GM12878 (cell line): ENCODE results near the gene ARL6IP5. TPM values are rescaled to one million over a fixed set of nuclear protein-coding genes. Genes with fewer than 3 reads are reported as not detected.

ENCODE experiments used
- ATAC-seq: fragments of 200-7000 bp; cut with Tn5 transposase; 3 replicates; pipeline ENCODE4 v1.9.1; 2020; ENCODE audit warnings: mild to moderate bottlenecking, moderate library complexity
- BruUV-seq: library from RNA; stranded (reverse); fragments of 400-500 nt; replicated peaks from 2 replicates; lab custom pipeline; 2021; lab: Mats Ljungman, UMichigan
- CTCF ChIA-PET: fragments of 300-600 bp; sonication (Branson Sonifier 250); formaldehyde crosslinking; extraction: SDS; loops from one replicate; lab custom pipeline; 2021; ENCODE audit warnings: inconsistent platforms; lab: Yijun Ruan, JAX
- POLR2A ChIA-PET: fragments of 350-600 bp; formaldehyde crosslinking; extraction: SDS; loops from one replicate; lab custom pipeline; 2021; ENCODE audit warnings: inconsistent platforms; lab: Charles Lee
- RAD21 ChIA-PET: fragments of 300-600 bp; sonication (Branson Sonifier 250); formaldehyde crosslinking; loops from one replicate; lab custom pipeline; 2023; ENCODE audit warnings: antibody characterized with exemption; ENCODE audit not compliant: unreplicated experiment; lab: Charles Lee
- SMC1A ChIA-PET: fragments of 300-600 bp; sonication (Branson Sonifier 250); formaldehyde crosslinking; loops from one replicate; lab custom pipeline; 2023; ENCODE audit not compliant: unreplicated experiment, uncharacterized antibody; lab: Charles Lee
- DNase-seq: peaks from one replicate; pipeline ENCODE4 v3.0.0-alpha.2; 2011; ENCODE audit warnings: low read depth, low spot score
- FAIRE-seq: peaks from 3 replicates; lab custom pipeline; 2011; peaks lifted over from hg19 to GRCh38; lab: Jason Lieb, UNC
- H2AFZ ChIP-seq: 2 replicates; pipeline ENCODE4 v1.6.0; 2011; ENCODE audit warnings: low read depth, low read length, control low read depth; ENCODE audit not compliant: control insufficient read depth
- H3K27ac ChIP-seq: 2 replicates; pipeline ENCODE4 v1.5.1; 2011; ENCODE audit warnings: control low read depth; ENCODE audit not compliant: control insufficient read depth, insufficient read depth
- H3K27me3 ChIP-seq, 2 experiments: replicated peaks in 1 of 2; 2 replicates each; pipeline versions ENCODE4 v1.6.0 to v1.6.1; 2011; ENCODE audit warnings: low read length in 1 of 2; ENCODE audit not compliant: control insufficient read depth in 2 of 2, insufficient read depth in 2 of 2
- H3K36me3 ChIP-seq, 2 experiments: 2 replicates each; pipeline ENCODE4 v1.5.1; 2011; ENCODE audit warnings: low read length in 1 of 2; ENCODE audit not compliant: control insufficient read depth in 2 of 2, insufficient read depth in 2 of 2
- H3K4me1 ChIP-seq: 2 replicates; pipeline ENCODE4 v1.6.1; 2011; ENCODE audit warnings: mild to moderate bottlenecking, low read length, moderate library complexity, mixed read lengths; ENCODE audit not compliant: control insufficient read depth, insufficient read depth
- H3K4me2 ChIP-seq: 2 replicates; pipeline ENCODE4 v1.6.0; 2011; ENCODE audit warnings: control low read depth; ENCODE audit not compliant: control insufficient read depth, insufficient read depth
- H3K4me3 ChIP-seq: fragments of 200-600 bp; sonication (generic); 2 replicates; pipeline ENCODE4 v1.5.1; 2016
- H3K79me2 ChIP-seq: 2 replicates; pipeline ENCODE4 v1.6.0; 2011; ENCODE audit warnings: low read length; ENCODE audit not compliant: control insufficient read depth, insufficient read depth
- H3K9ac ChIP-seq: 2 replicates; pipeline ENCODE4 v1.8.0; 2011; ENCODE audit warnings: low read length, control low read depth, mixed read lengths; ENCODE audit not compliant: control insufficient read depth, insufficient read depth
- H3K9me3 ChIP-seq: replicated peaks from 3 replicates; pipeline ENCODE4 v1.5.1; 2011; ENCODE audit warnings: mild to moderate bottlenecking, low read length; ENCODE audit not compliant: control insufficient read depth, insufficient read depth
- H4K20me1 ChIP-seq: 2 replicates; pipeline ENCODE4 v1.6.0; 2011; ENCODE audit not compliant: control insufficient read depth, insufficient read depth
- ATF7 ChIP-seq: fragments of 450-650 bp; IDR thresholded peaks from 2 replicates; pipeline ENCODE4 v1.6.1; 2016; ENCODE audit warnings: low read depth, mild to moderate bottlenecking
- BCLAF1 ChIP-seq: fragments of 450-650 bp; IDR thresholded peaks from 2 replicates; pipeline ENCODE4 v1.6.1; 2017; ENCODE audit warnings: antibody characterized with exemption, mild to moderate bottlenecking, moderate library complexity
- BRCA1 ChIP-seq: IDR thresholded peaks from 2 replicates; pipeline ENCODE4 v1.6.1; 2011; ENCODE audit warnings: low read depth, low read length, improper control_type of control experiment
- CBFB ChIP-seq: IDR thresholded peaks from 2 replicates; pipeline ENCODE4 v1.6.1; 2016; ENCODE audit warnings: antibody characterized with exemption, low read depth
- CBX3 ChIP-seq: fragments of 200-600 bp; sonication (generic); IDR thresholded peaks from 2 replicates; pipeline ENCODE4 v1.6.1; 2016; ENCODE audit warnings: low read depth, borderline replicate concordance
- CEBPB ChIP-seq, 2 experiments: fragments of 150-350 bp in 1 of 2; IDR thresholded peaks; 2 replicates each; pipeline ENCODE4 v1.6.1; 2012 to 2014; ENCODE audit warnings: low read depth in 2 of 2, low read length in 2 of 2, borderline replicate concordance in 1 of 2, inconsistent platforms in 1 of 2
- EGR1 ChIP-seq, 2 experiments: IDR thresholded peaks; 1 replicate in 1 of 2; 2 replicates in 1 of 2; pipeline ENCODE4 v1.6.1; 2011 to 2012; ENCODE audit warnings: low read depth in 2 of 2, low read length in 2 of 2, borderline replicate concordance in 1 of 2, mild to moderate bottlenecking in 1 of 2, moderate library complexity in 1 of 2
- ELK1 ChIP-seq: IDR thresholded peaks from 2 replicates; pipeline ENCODE4 v1.6.1; 2012; ENCODE audit warnings: low read depth, low read length, improper control_type of control experiment
- EZH2 ChIP-seq: IDR thresholded peaks from 2 replicates; pipeline ENCODE4 v1.6.1; 2012; ENCODE audit warnings: low read depth, mild to moderate bottlenecking, control low read depth, inconsistent platforms, low read length, borderline replicate concordance; ENCODE audit not compliant: control insufficient read depth
- JUND ChIP-seq: IDR thresholded peaks from 2 replicates; pipeline ENCODE4 v1.6.1; 2012; ENCODE audit warnings: low read depth, mild to moderate bottlenecking, low read length, improper control_type of control experiment, moderate library complexity
- LARP7 ChIP-seq: fragments of 450-650 bp; IDR thresholded peaks from 2 replicates; pipeline ENCODE4 v1.6.1; 2017; ENCODE audit warnings: mild to moderate bottlenecking
- MTA3 ChIP-seq: IDR thresholded peaks from 2 replicates; pipeline ENCODE4 v1.6.1; 2012; ENCODE audit warnings: low read length, inconsistent platforms, borderline replicate concordance
- NR2C1 ChIP-seq: fragments of 450-650 bp; IDR thresholded peaks from 2 replicates; pipeline ENCODE4 v1.6.1; 2017; ENCODE audit warnings: antibody characterized with exemption, mild to moderate bottlenecking, moderate library complexity
- RELA ChIP-seq: fragments of 450-650 bp; IDR thresholded peaks from 2 replicates; pipeline ENCODE4 v1.8.0; 2014; ENCODE audit warnings: borderline replicate concordance; ENCODE audit not compliant: partially characterized antibody
- ZNF207 ChIP-seq: fragments of 450-650 bp; IDR thresholded peaks from 2 replicates; pipeline ENCODE4 v1.6.1; 2014; ENCODE audit warnings: antibody characterized with exemption, mild to moderate bottlenecking, borderline replicate concordance
- ZNF24 ChIP-seq: fragments of 450-650 bp; IDR thresholded peaks from 2 replicates; pipeline ENCODE4 v1.6.1; 2017; ENCODE audit warnings: antibody characterized with exemption, mild to moderate bottlenecking
- ZNF274 ChIP-seq: IDR thresholded peaks from one replicate; pipeline ENCODE4 v1.8.0; 2011; ENCODE audit not compliant: insufficient read length, insufficient read depth
- ZNF622 ChIP-seq: fragments of 450-650 bp; IDR thresholded peaks from 2 replicates; pipeline ENCODE4 v1.6.1; 2017; ENCODE audit warnings: mild to moderate bottlenecking, inconsistent platforms
- in situ Hi-C: fragments of 300-500 bp; cut with MboI; formaldehyde crosslinking; loops from 9 replicates; pipeline ENCODE4 v1.14.3; 2018; ENCODE audit warnings: mixed read lengths
- intact Hi-C: fragments of 100-400 bp; cut with micrococcal nuclease; formaldehyde crosslinking; loops from one replicate; pipeline ENCODE4 v1.14.2; 2022; ENCODE audit not compliant: unreplicated experiment
- polyA plus RNA-seq, 11 experiments: library from polyadenylated mRNA; depleted of rRNA in 4 of 11; unstranded in 6 of 11; stranded (reverse) in 5 of 11; fragments of >200 nt; fragmentation: Nextera tagmentation in 4 of 11; fragmentation: Illumina TruSeq in 1 of 11; extraction: Ambion mirVana in 4 of 11; extraction: Trizol in 1 of 11; gene quantifications; 1 replicate in 1 of 11; 2 replicates in 10 of 11; pipeline versions ENCODE4 v1.2.1 to v1.2.3, GENCODE V29; 2011 to 2016; ENCODE audit warnings: inconsistent platforms in 2 of 11, missing spikeins in 2 of 11, low read depth in 1 of 11
- total RNA-seq, 4 experiments: library from RNA; depleted of rRNA in 3 of 4; stranded (reverse); fragments of >200 nt in 3 of 4; fragmentation: Illumina TruSeq in 1 of 4; extraction: Trizol in 1 of 4; gene quantifications; 2 replicates each; pipeline versions ENCODE4 v1.2.1 to v1.2.3, GENCODE V29; 2013 to 2021
- TF ChIP-seq, protein P1 (sequence below): IDR thresholded peaks from 2 replicates; pipeline ENCODE4 v1.6.1; 2011; ENCODE audit warnings: borderline replicate concordance, low read depth, mild to moderate bottlenecking, moderate library complexity, low read length; ENCODE audit not compliant: insufficient read depth, poor library complexity, severe bottlenecking

ARL6IP5 gene
- total and polyA plus RNA-seq, 10 of the 15 experiments (the other 5 are each of a cell fraction or from before 2014, with no cell fraction given) = 78.2 to 310 (median 148) TPM

DNA sequence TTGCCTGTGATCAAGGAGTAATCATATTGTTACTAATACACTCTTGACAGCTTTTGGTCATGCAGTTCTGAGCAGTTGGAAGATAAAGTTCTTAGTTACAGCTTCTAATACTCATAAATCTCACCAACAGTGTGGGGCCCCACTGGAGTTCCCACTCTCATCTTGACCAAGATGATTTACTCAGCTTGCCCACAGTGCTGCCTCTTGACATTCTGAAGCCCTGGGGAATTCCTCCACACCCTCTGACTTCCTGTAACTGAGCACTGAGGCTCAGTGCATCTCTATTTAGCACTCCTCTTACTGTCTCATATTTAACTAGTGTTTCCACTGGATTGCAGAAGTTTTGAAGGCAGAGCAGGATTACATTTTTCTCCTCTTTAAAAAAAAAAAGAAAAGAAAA is 1.9 kb upstream of the ARL6IP5 start:
- ChIA-PET RAD21 (interaction anchor here (0.6 to 16.7 kb wide), 8 partner anchors 11 to 224 kb away, joined by 3 to 152 read pairs (median 4); partner anchors contain the start of gene TMF1), SMC1A (interaction anchor here (0.8 to 19.6 kb wide), 8 partner anchors 10 to 120 kb away, joined by 3 to 234 read pairs (median 6); partner anchors contain the start of gene TMF1), POLR2A (interaction anchor here (0.6 to 4.2 kb wide), 7 partner anchors 9 to 203 kb away, joined by 3 to 14 read pairs (median 4); partner anchors contain the start of gene TMF1), CTCF (interaction anchor here (0.8 to 2.8 kb wide), 9 partner anchors 9 to 222 kb away, joined by 3 to 7 read pairs (median 5); partner anchors contain the start of gene TMF1)
- H2AFZ ChIP-seq = no peak overlapping the region; the same call in 1 of the 2 replicates
- in situ Hi-C loops = no loop called here
- no peaks in the 10 kb centered on the region for H3K27me3 ChIP-seq
- H3K4me2 ChIP-seq = peak overlapping the region; percentile 87
- BruUV-seq = no TSS peak
- intact Hi-C loops = loop anchor here (5.0 to 10.0 kb wide), 2 partner anchors 119 to 1428 kb away; partner anchors contain the start of gene SUCLG2
- H3K4me3 ChIP-seq = peak overlapping the region; percentile 23; the same call in 1 of the 2 replicates
- peak; percentile 64 for ATAC-seq
- no peaks in the 10 kb centered on the region for H4K20me1 ChIP-seq
- FAIRE-seq = peak; percentile 31
- peak overlapping the region; percentile 40 for H3K9ac ChIP-seq
- peaks cover 59% of the 10 kb centered on the region for H3K79me2 ChIP-seq
- no peaks in the 10 kb centered on the region for H3K36me3 ChIP-seq
- peaks cover 31% of the 10 kb centered on the region for H3K4me1 ChIP-seq
- peak; percentile 92 for DNase-seq
- peak overlapping the region; percentile 75 for H3K27ac ChIP-seq
- H3K9me3 ChIP-seq = no peaks in the 10 kb centered on the region
- TF ChIP-seq LARP7 = no peak
- TF ChIP-seq, protein P1, sequence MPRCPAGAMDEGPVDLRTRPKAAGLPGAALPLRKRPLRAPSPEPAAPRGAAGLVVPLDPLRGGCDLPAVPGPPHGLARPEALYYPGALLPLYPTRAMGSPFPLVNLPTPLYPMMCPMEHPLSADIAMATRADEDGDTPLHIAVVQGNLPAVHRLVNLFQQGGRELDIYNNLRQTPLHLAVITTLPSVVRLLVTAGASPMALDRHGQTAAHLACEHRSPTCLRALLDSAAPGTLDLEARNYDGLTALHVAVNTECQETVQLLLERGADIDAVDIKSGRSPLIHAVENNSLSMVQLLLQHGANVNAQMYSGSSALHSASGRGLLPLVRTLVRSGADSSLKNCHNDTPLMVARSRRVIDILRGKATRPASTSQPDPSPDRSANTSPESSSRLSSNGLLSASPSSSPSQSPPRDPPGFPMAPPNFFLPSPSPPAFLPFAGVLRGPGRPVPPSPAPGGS = peak; percentile 94
- TF ChIP-seq CBX3 = no peak
- TF ChIP-seq ZNF622 = no peak
- no peak for TF ChIP-seq ZNF207
- TF ChIP-seq BCLAF1 = no peak
- TF ChIP-seq CBFB = peak; percentile 66
- TF ChIP-seq CEBPB (IDR thresholded peaks at IDR 0.05; ENCODE audit: borderline replicate concordance in 1 of 2, low read depth in 2 of 2, low read length in 2 of 2) = peak in 1 of 2 experiments; percentile 73; a peak in 1 of 4 replicates
- TF ChIP-seq BRCA1 = no peak
- TF ChIP-seq RELA = peak; percentile 78
- TF ChIP-seq ZNF274 = no peak
- peak; percentile 75; the same call in 1 of the 2 replicates for TF ChIP-seq MTA3
- no peak for TF ChIP-seq NR2C1
- TF ChIP-seq JUND = no peak
- no peak; the same call in 1 of the 2 replicates for TF ChIP-seq ELK1
- TF ChIP-seq EGR1 (IDR thresholded peaks at IDR 0.05; ENCODE audit: borderline replicate concordance in 1 of 2, low read depth in 2 of 2, low read length in 2 of 2) = no peak
- no peak for TF ChIP-seq EZH2
- TF ChIP-seq ATF7 = peak; percentile 72
- no peak for TF ChIP-seq ZNF24
